HUES6 (cell line): ENCODE data around the gene SLC10A7.

Experiments
- H3K27ac ChIP-seq: 2 replicates; pipeline ENCODE4 v1.7.0; 2013; ENCODE audit warnings: low read depth, mild to moderate bottlenecking, low read length, inconsistent platforms
- H3K27me3 ChIP-seq: 2 replicates; pipeline ENCODE4 v1.6.1; 2013; ENCODE audit warnings: low read length; ENCODE audit not compliant: control insufficient read depth, insufficient read depth
- H3K36me3 ChIP-seq: 2 replicates; pipeline ENCODE4 v1.6.1; 2013; ENCODE audit warnings: low read length; ENCODE audit not compliant: control insufficient read depth, insufficient read depth
- H3K4me1 ChIP-seq: 2 replicates; pipeline ENCODE4 v1.6.1; 2013; ENCODE audit warnings: low read length; ENCODE audit not compliant: control insufficient read depth, insufficient read depth
- H3K4me3 ChIP-seq: 2 replicates; pipeline ENCODE4 v1.5.1; 2013; ENCODE audit warnings: low read depth, low read length
- H3K9ac ChIP-seq: one replicate; pipeline ENCODE4 v1.6.1; 2013; ENCODE audit warnings: mild to moderate bottlenecking, low read length
- H3K9me3 ChIP-seq: 2 replicates; pipeline ENCODE4 v1.6.1; 2013; ENCODE audit warnings: low read depth, low read length; ENCODE audit not compliant: control insufficient read depth, insufficient read depth

The SLC10A7 gene

DNA sequence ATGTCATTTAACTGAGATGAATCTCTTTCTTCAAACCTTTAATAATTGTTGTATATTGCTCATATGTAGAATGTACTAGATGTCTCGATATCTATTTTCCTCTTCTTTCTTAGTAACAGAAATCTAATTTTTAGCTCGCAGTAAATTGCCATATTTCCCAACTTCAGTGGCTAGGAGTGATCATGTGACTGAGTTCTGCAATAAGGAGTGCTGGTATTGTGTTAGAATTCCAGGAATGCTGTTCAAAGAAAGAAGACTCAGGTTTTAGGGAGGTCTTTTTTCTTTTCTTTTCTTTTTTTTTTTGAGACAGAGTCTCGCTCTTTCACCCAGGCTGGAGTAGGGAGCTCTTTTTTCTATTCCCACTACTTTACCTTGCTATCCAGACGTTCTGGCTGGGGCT is 81.7 kb downstream of the SLC10A7 start:
- no peaks in the 10 kb centered on the region for H3K9me3 ChIP-seq
- H3K27ac ChIP-seq = no peak overlapping the region
- no peak overlapping the region for H3K9ac ChIP-seq
- H3K4me1 ChIP-seq = peaks cover 6% of the 10 kb centered on the region; the same call in 1 of the 2 replicates
- no peaks in the 10 kb centered on the region for H3K27me3 ChIP-seq
- no peaks in the 10 kb centered on the region for H3K36me3 ChIP-seq
- no peak overlapping the region for H3K4me3 ChIP-seq

DNA sequence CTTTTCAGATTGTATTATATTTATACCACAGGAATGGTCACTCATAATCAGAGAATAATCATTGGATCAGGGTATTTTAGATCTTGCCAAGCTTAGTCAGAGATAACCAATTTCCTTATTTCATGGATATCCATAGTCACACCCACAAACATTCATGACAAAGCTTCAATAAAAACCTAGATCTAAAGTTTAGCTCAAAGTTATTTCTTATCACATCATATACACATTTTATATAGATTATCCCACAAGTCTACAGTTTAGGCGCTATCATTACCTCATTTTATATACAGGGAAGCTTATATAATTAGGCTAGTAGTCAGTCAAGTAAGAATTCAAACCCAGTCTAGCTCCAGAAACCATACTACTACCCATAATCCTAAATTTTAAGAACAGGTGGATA is 82.3 kb downstream of the SLC10A7 start:
- Histone ChIP-seq H3K4me3 (no peak overlapping the region), H3K4me1 (peaks cover 6% of the 10 kb centered on the region; the same call in 1 of the 2 replicates), H3K9ac (no peak overlapping the region), H3K27me3 (no peaks in the 10 kb centered on the region), H3K27ac (no peak overlapping the region), H3K9me3 (no peaks in the 10 kb centered on the region), H3K36me3 (no peaks in the 10 kb centered on the region)

DNA sequence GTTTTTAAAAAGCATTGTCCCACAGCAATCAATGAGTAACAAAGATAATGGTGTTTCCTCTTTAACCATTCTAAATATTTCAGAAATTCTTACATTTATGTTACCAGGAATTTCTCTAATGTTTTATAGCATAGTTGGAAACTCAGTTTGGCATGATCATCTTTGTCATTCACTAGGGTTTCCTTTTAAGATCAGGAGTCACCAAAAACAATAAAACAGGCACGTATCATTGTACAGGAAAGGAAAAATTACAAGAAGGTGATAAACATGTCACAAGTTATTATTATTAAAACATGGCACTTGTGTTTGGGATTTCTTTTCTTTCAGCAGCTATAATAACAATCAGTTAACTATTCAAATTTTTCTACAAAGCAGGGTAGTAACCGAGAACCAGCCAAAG is 84.0 kb downstream of the SLC10A7 start:
- Histone ChIP-seq H3K4me1 (peaks cover 6% of the 10 kb centered on the region; the same call in 1 of the 2 replicates), H3K4me3 (no peak overlapping the region), H3K9ac (no peak overlapping the region), H3K36me3 (no peaks in the 10 kb centered on the region), H3K9me3 (no peaks in the 10 kb centered on the region), H3K27me3 (no peaks in the 10 kb centered on the region), H3K27ac (no peak overlapping the region)

DNA sequence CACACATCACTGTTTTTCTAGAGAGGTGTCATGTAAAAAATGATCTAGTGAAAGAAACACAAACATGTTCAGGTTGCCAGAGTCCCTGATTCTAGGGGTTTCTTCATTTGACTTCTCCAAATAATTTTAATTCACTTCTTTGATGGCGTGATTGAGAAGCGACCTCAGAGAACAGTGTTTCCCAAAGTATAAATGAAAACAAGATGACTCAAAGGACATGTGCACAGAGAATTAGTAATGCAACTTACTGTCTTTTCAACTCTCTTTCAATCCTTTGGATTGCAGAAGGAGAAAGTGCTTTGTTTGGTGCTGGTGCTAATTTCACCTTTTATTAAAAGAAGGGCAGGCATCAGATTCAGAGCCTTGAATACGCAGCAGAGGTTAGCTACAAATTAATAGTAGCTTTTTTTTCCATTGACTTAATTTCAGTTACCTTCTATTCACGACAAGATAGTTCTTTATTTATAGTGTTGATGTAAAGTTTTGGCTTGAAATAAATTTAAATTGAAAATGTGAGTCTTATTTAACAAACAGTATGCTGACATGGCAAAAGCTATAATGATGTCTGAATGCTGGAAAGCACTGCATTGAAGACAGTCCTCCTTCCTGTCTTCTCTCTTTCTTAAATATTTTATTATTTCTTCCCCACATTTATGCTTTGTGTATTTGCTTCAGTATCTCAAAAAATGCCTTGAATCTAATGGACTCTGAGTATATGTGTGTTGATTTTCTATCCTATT is 85.1 kb downstream of the SLC10A7 start:
- H3K4me1 ChIP-seq = peaks cover 6% of the 10 kb centered on the region; the same call in 1 of the 2 replicates
- no peaks in the 10 kb centered on the region for H3K27me3 ChIP-seq
- no peak overlapping the region for H3K9ac ChIP-seq
- H3K27ac ChIP-seq = no peak overlapping the region
- no peaks in the 10 kb centered on the region for H3K9me3 ChIP-seq
- no peaks in the 10 kb centered on the region for H3K36me3 ChIP-seq
- no peak overlapping the region for H3K4me3 ChIP-seq

DNA sequence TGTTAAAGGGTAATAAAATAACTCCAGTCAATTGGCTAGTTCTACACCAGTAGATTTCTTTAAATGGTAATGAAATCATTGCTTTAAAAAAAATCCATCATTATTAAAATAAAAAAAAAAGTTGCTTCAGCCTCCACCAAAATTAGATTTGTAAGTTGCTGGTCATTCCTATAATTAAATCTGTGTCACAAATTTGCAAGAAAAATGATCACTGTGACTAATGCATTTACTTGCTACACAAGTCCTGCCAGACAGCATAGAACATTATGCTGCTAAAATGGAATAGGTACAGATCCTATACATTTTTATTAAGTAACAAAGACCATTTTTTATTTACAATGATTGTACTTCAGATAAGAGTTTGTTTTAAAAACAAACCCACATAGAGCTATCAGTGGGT is 85.8 kb downstream of the SLC10A7 start:
- Histone ChIP-seq H3K27ac (no peak overlapping the region), H3K4me3 (no peak overlapping the region)

DNA sequence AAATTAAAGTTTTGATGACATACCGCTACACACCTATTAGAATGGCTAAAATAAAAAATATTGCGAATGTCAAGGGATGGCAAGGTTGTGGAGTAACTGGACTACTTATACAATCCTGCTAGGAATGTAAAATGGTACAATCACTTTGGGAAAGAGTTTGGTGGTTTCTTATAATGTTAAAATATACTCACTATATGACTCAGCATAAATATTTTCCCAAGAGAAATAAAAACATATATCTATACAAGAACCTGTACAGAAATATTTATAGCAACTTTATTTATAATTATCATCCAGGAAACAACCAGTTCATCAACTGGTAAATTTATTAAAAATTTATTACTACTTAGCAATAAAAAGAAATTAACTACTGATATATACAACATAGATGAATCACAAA is 89.7 kb downstream of the SLC10A7 start:
- H3K27me3 ChIP-seq = no peaks in the 10 kb centered on the region
- H3K36me3 ChIP-seq = no peaks in the 10 kb centered on the region
- no peak overlapping the region for H3K27ac ChIP-seq
- H3K9me3 ChIP-seq = no peaks in the 10 kb centered on the region
- no peak overlapping the region for H3K4me3 ChIP-seq
- H3K4me1 ChIP-seq = no peaks in the 10 kb centered on the region
- H3K9ac ChIP-seq = no peak overlapping the region

More for the DNA sequence above, 85.8 kb downstream of the SLC10A7 start:
- H3K9me3 ChIP-seq = no peaks in the 10 kb centered on the region
- H3K27me3 ChIP-seq = no peaks in the 10 kb centered on the region
- no peaks in the 10 kb centered on the region for H3K36me3 ChIP-seq
- no peak overlapping the region for H3K9ac ChIP-seq
- peaks cover 6% of the 10 kb centered on the region; the same call in 1 of the 2 replicates for H3K4me1 ChIP-seq

DNA sequence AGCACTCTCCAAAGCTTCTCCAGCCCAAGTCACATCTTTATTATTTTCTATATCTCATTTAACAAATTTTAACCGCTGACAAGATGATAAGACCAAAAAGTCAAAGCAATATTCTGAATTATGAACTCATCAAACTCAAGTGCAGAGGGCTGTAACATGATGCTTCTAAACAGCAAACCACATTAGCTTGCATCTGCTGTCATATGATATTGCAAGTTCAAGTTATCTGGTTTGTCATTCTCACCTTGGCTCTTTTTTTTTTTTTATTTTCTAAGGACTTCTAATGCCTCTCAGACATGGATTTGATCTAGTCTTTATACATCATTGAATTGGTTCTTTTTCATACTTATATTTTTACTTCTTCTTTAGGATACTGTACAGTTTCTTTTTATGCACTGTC is 93.4 kb downstream of the SLC10A7 start:
- no peaks in the 10 kb centered on the region for H3K27me3 ChIP-seq
- no peaks in the 10 kb centered on the region for H3K4me1 ChIP-seq
- H3K36me3 ChIP-seq = no peaks in the 10 kb centered on the region
- no peak overlapping the region for H3K4me3 ChIP-seq
- no peaks in the 10 kb centered on the region for H3K9me3 ChIP-seq
- H3K27ac ChIP-seq = no peak overlapping the region
- no peak overlapping the region for H3K9ac ChIP-seq

DNA sequence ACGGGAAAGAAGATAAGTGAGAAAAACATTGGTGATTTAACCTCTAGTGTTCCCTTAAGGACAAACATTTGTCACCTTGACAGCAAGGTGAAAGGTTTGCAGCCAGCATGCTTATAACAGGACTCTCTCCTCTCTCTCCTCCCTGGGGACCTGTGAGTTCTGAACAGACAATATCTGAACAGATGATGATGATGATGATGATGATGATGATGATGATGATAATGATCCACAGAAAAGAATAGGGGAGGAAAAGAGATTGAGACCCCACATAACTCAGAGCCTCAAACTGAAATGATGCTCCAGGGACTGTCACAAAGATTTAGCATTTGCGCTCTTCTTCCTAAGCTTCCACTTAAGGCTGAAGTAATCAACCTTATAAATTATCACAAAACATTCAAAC is 103.9 kb downstream of the SLC10A7 start:
- Histone ChIP-seq H3K4me3 (no peak overlapping the region), H3K4me1 (no peaks in the 10 kb centered on the region), H3K9ac (no peak overlapping the region), H3K27me3 (no peaks in the 10 kb centered on the region), H3K9me3 (no peaks in the 10 kb centered on the region), H3K27ac (no peak overlapping the region), H3K36me3 (no peaks in the 10 kb centered on the region)

DNA sequence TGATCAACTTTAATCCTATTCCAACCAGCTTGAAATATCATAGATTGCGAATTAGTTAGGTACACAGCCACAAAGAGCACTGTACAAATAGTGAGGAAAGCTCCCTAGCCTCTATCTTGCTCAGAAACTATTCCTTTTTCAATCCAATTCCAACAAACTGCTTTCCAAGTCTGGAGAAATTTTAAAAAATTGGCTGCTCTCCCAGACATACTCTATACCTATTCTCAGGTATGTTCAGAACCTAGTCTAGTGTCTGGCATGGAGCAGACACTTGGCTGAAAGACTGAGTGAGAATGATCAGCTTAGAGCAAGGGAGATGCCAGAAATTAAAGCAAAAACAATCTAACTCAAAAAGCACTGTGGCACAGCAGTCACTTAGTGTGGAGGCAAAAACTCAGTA is 105.9 kb downstream of the SLC10A7 start:
- Histone ChIP-seq H3K36me3 (no peaks in the 10 kb centered on the region), H3K9me3 (no peaks in the 10 kb centered on the region), H3K27me3 (no peaks in the 10 kb centered on the region), H3K4me3 (no peak overlapping the region), H3K9ac (no peak overlapping the region), H3K27ac (no peak overlapping the region), H3K4me1 (no peaks in the 10 kb centered on the region)

DNA sequence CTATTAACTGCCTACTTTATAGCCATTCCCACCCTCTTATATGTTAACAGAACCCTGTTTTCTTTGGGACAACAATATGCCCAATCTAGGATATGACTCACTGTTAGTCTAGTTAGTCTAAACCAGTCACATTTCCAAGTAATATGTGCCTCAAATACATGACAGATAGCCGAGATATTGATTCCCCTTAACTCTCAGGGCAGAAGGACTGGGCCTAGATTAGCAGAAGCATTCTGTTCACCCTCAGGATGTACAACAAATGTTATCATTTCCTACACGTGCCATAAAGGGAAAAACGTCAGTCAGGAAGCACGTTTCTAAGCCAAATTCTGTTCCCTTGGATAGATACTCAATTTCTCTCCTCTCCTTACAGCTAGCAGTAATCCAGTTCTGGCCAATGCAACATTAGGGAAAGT is 114.1 kb downstream of the SLC10A7 start:
- Histone ChIP-seq H3K4me3 (no peak overlapping the region), H3K9me3 (no peaks in the 10 kb centered on the region), H3K4me1 (no peaks in the 10 kb centered on the region), H3K27me3 (no peaks in the 10 kb centered on the region), H3K36me3 (no peaks in the 10 kb centered on the region), H3K27ac (no peak overlapping the region), H3K9ac (no peak overlapping the region)

DNA sequence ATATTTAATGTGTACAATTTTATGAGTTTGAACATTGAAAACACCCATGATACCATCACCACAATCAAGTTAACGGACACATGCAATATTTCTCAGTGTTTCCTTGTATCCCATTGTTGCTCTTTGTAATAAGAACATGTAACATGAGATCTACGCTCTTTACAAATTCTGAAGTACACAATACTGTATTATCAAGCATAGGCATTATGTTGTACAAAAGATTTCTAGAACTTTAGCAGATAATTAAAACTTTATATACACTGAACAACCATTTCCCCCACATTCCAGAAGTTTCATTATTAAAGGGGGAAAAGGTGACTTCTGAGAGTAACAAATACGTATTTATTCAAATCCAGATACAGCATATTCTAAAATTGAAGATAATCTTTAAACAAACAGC is 114.5 kb downstream of the SLC10A7 start:
- Histone ChIP-seq H3K27me3 (no peaks in the 10 kb centered on the region), H3K27ac (no peak overlapping the region), H3K9me3 (no peaks in the 10 kb centered on the region), H3K4me3 (no peak overlapping the region), H3K4me1 (no peaks in the 10 kb centered on the region), H3K36me3 (no peaks in the 10 kb centered on the region), H3K9ac (no peak overlapping the region)
